ENCODE results near the gene TSPEAR. TPM values are rescaled to one million over a fixed set of nuclear protein-coding genes. Genes with fewer than 3 reads are reported as not detected.

The TSPEAR gene
- total and polyA plus RNA-seq, 3 donors from 2014 or later, result 0.53 to 0.62 (median 0.55) TPM

DNA sequence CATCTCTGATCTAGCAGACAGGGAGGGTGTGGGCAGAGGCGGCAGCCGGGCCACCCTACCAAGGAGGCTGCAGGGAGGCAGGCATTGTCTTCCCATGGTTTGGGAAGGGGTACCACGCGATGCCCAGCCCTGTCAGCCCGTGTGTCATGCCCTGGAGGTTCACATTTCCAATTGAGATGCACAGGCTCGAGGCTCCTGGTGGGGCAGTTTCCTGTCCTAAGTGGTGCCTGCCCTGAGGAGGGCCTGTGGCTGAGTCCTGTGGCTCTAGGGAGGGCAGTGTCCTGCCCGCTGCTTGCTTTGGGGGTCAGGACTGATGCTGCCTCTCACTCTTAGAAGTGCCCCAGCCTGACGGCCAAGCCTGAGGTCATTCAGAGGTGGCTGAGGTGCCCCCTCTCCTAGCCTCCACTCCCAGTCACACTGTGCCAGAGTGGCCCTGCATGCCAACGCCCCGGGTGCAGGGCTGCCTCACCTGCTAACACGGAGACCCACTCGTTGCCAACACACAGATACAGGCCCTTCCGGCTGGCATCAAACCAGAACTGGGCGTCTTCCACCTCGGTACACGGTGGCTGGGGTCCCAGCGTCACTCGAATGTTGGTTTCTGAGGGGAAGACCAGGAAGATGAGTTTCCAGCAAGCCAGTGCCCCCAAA lies 183.3 kb downstream of the TSPEAR start:
- Histone ChIP-seq H3K4me1 (no peaks in the 10 kb centered on the region), H3K4me3 (no peak overlapping the region), H3K27ac (no peak overlapping the region), H3K9me3 (no peaks in the 10 kb centered on the region), H3K36me3 (ENCODE audit: low read depth, missing control alignments) (no peaks in the 10 kb centered on the region), H3K27me3 (no peaks in the 10 kb centered on the region)
- DNase-seq, result no peak
- 87 to 88% methylated on average over 15 to 18 of the region's 18 CpGs for WGBS, 2 donors
- TF ChIP-seq, protein P1, sequence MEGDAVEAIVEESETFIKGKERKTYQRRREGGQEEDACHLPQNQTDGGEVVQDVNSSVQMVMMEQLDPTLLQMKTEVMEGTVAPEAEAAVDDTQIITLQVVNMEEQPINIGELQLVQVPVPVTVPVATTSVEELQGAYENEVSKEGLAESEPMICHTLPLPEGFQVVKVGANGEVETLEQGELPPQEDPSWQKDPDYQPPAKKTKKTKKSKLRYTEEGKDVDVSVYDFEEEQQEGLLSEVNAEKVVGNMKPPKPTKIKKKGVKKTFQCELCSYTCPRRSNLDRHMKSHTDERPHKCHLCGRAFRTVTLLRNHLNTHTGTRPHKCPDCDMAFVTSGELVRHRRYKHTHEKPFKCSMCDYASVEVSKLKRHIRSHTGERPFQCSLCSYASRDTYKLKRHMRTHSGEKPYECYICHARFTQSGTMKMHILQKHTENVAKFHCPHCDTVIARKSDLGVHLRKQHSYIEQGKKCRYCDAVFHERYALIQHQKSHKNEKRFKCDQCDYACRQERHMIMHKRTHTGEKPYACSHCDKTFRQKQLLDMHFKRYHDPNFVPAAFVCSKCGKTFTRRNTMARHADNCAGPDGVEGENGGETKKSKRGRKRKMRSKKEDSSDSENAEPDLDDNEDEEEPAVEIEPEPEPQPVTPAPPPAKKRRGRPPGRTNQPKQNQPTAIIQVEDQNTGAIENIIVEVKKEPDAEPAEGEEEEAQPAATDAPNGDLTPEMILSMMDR (IDR thresholded peaks at IDR 0.05), result no peak
- no peak for TF ChIP-seq POLR2A (IDR thresholded peaks at IDR 0.05)
- intact Hi-C loops (cut with DNase I; ENCODE audit: low total_unique reads), result no loop called here

DNA sequence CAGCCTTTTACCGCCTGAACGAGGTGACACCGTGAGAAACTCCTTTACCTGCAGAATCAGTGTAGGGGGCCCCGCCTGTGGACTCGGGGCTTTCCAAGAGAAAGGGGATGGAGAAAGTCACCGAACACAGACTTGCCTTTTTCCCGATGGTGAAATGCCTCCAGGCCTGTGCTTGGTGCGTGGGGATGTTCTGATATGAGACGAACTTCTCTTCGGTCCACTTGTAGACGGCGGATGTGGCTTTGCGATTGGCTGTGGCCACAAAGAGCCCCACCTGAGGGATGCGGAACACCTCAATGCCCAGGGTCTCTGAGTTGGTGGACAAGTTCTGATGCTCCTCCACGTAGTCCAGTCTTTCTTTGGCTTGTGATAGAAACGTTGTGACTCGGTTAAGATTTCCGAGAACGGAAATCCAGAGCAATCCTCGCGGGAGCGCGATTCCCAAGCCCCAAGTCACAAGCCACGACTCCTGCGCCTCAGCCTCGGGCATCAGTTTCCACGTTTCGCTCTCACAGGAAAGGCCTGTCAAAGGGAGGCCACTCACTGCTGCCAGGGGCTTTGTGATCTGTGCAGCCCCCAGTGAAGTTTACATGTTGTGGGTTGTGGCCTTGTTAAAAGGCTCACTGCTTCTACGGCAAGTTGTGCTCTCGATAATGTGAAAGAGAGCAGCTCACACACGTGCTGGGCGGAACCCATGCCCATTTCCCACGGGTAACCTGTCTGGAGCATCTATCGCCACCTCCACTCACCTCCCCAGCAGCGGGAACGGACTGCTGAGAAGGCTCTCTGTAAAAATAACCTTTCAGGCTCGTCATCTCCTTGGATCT lies 184.0 kb downstream of the TSPEAR start:
- intact Hi-C loops (cut with DNase I; ENCODE audit: low total_unique reads), result no loop called here
- Histone ChIP-seq H3K4me3 (no peak overlapping the region), H3K36me3 (ENCODE audit: low read depth, missing control alignments) (no peaks in the 10 kb centered on the region), H3K9me3 (no peaks in the 10 kb centered on the region), H3K27ac (no peak overlapping the region), H3K27me3 (no peaks in the 10 kb centered on the region), H3K4me1 (no peaks in the 10 kb centered on the region)
- no peak for DNase-seq
- TF ChIP-seq, protein P1 (IDR thresholded peaks at IDR 0.05), result no peak
- no peak for TF ChIP-seq POLR2A (IDR thresholded peaks at IDR 0.05)
- 92% methylated on average over 35 to 37 of the region's 37 CpGs for WGBS, 2 donors

DNA sequence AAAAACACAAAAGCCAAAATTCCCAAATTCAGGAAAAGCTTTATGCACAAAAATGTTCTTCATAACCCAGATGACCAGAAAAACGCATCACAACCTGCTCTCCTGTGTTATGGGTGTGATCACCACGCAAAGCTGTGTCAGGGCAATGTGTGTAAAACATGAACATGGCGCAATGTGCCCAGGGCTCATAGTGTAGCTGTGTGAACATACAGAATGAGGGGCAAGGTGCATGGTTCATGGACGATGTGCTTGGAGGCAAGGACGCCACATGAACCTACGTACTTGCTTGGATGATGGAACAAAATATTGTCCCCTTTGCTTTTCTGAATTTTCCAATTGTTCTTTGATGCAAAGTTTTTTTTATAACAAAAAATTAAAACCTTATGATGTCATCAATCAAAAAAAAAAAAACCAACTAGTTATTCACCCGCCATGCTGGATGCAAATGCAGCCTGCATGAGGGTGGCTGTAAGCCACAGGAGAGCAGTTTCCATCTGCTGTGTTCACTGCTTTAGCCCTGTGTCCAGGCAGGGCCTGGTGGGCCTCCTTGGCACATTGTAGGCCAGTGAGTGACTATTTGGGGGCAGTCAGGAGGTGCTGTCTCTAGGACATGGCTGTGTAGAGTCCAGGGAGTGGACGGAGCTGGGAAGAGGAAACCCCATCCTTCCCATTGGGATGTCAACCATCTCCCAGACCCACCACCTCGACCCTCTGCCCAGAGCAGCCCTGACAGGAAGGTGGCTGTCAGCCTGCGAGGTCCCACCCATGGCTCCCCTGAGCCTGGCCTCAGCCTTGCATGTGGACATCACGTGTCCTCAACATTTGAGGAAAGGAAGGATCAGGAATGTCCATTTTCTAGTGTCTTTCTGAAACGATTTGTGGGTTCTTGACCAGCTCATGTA lies 185.0 kb downstream of the TSPEAR start:
- 93 to 96% methylated on average over 9 to 12 of the region's 12 CpGs for WGBS, 2 donors
- intact Hi-C loops (cut with DNase I; ENCODE audit: low total_unique reads), result no loop called here
- H3K4me3 ChIP-seq, result no peak overlapping the region
- no peaks in the 10 kb centered on the region for H3K4me1 ChIP-seq
- H3K27ac ChIP-seq, result no peak overlapping the region
- H3K36me3 ChIP-seq (ENCODE audit: low read depth, missing control alignments), result no peaks in the 10 kb centered on the region
- DNase-seq, result no peak
- no peaks in the 10 kb centered on the region for H3K9me3 ChIP-seq
- TF ChIP-seq, protein P1 (IDR thresholded peaks at IDR 0.05), result no peak
- TF ChIP-seq POLR2A (IDR thresholded peaks at IDR 0.05), result no peak
- no peaks in the 10 kb centered on the region for H3K27me3 ChIP-seq

DNA sequence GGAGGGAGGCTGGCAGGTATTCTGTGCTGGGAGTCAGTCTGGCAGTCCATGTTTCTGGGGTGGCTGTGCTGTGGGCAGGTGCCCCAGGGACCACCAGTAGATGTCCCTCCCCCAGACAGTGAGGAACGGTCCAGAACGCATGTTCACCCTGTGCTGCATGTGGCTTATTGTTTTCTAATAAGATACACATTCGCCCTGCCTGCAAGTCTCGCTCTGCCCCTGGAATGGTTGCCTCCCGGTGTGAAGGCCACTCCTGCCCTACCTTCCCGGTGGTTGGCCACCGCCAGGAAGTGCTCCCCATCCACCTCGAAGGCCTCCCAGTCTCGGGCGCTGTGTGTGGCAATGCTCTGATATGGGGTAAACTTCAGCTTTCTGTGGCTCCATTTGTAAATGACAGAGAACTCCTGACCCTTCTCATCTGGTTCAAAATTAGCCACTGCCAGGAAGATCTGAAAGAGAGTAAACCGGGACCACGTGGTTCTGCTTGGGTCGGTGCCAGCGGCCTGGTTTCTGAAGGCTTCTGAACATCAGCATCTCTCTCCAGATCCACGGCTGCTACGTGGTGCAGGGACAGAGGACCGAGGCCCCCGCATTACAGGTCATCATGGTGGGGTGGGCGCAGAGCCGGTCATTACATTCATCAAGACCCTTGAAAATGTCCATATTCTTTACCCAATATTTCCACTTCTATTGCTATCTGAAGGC lies 185.8 kb downstream of the TSPEAR start:
- no peak overlapping the region for H3K4me3 ChIP-seq
- 88 to 94% methylated on average over 12 to 20 of the region's 20 CpGs for WGBS, 2 donors
- H3K27ac ChIP-seq, result no peak overlapping the region
- H3K36me3 ChIP-seq (ENCODE audit: low read depth, missing control alignments), result no peaks in the 10 kb centered on the region
- TF ChIP-seq, protein P1 (IDR thresholded peaks at IDR 0.05), result no peak
- no peak for TF ChIP-seq POLR2A (IDR thresholded peaks at IDR 0.05)
- H3K9me3 ChIP-seq, result no peaks in the 10 kb centered on the region
- H3K4me1 ChIP-seq, result no peaks in the 10 kb centered on the region
- no peaks in the 10 kb centered on the region for H3K27me3 ChIP-seq
- intact Hi-C loops (cut with DNase I; ENCODE audit: low total_unique reads), result no loop called here
- no peak for DNase-seq

Measured in testis (tissue), 3 donors.